GM21717 (cell line): ENCODE data around the gene SORCS2.

Experiments
- ATAC-seq: cut with Tn5 transposase; IDR thresholded peaks from one replicate; pipeline ENCODE4 v1.9.1; 2021; ENCODE audit warnings: mild to moderate bottlenecking, moderate library complexity; ENCODE audit not compliant: unreplicated experiment

Gene SORCS2

GRCh38 chr4:7420661-7421040 is 228.3 kb downstream of the SORCS2 start:
- ATAC-seq: no peak

- ATAC-seq: no peak
These were observed 229.2 kb downstream of the SORCS2 start for GRCh38 chr4:7421356-7422150.

GRCh38 chr4:7422151-7422897 is 230.0 kb downstream of the SORCS2 start:
- ATAC-seq: no peak

GRCh38 chr4:7422898-7423180 is 230.5 kb downstream of the SORCS2 start:
- ATAC-seq: no peak

- no peak for ATAC-seq
These were observed 231.1 kb downstream of the SORCS2 start for GRCh38 chr4:7423391-7423790.

- ATAC-seq: no peak
These were observed 231.6 kb downstream of the SORCS2 start for GRCh38 chr4:7423801-7424552.

- ATAC-seq: no peak
These were observed 232.3 kb downstream of the SORCS2 start for GRCh38 chr4:7424553-7425111.

- ATAC-seq: no peak
These were observed 232.8 kb downstream of the SORCS2 start for GRCh38 chr4:7425124-7425523.

- ATAC-seq: no peak
These were observed 233.5 kb downstream of the SORCS2 start for GRCh38 chr4:7425591-7426468.

GRCh38 chr4:7426525-7427171 is 234.3 kb downstream of the SORCS2 start:
- no peak for ATAC-seq

- no peak for ATAC-seq
These were observed 235.0 kb downstream of the SORCS2 start for GRCh38 chr4:7427361-7427760.

- no peak for ATAC-seq
These were observed 235.5 kb downstream of the SORCS2 start for GRCh38 chr4:7427831-7428260.

- no peak for ATAC-seq
These were observed 236.1 kb downstream of the SORCS2 start for GRCh38 chr4:7428261-7429068.

GRCh38 chr4:7429069-7429416 is 236.7 kb downstream of the SORCS2 start:
- no peak for ATAC-seq

GRCh38 chr4:7429601-7430078 is 237.3 kb downstream of the SORCS2 start:
- ATAC-seq: no peak

- ATAC-seq: no peak
These were observed 238.1 kb downstream of the SORCS2 start for GRCh38 chr4:7430368-7430964.

GRCh38 chr4:7430965-7431695 is 238.8 kb downstream of the SORCS2 start:
- ATAC-seq: no peak
